Upper lobe of left lung (tissue), 6 donors: ENCODE results near the gene PFN3. TPM values are rescaled to one million over a fixed set of nuclear protein-coding genes. Genes with fewer than 3 reads are reported as not detected.
A peak's percentile ranks its signal among the peaks of the same experiment; 100 is the strongest.

Source experiments
- ATAC-seq, 2 donors: fragments of 200-7000 bp; cut with Tn5 transposase; one replicate each; pipeline ENCODE4 v1.9.1; 2022; ENCODE audit warnings: mild to moderate bottlenecking in 2 of 2, moderate library complexity in 2 of 2; ENCODE audit not compliant: low FRiP score in 2 of 2
- DNase-seq, 2 donors: peaks; one replicate each; pipeline ENCODE4 v3.0.0-alpha.2; 2019 to 2020
- H3K27ac ChIP-seq, 4 donors: fragments of 200-600 bp; sonication (generic); one replicate each; pipeline ENCODE4 v1.5.1; 2016 to 2019
- H3K27me3 ChIP-seq, 4 donors: fragments of 200-600 bp; sonication (generic); one replicate each; pipeline ENCODE4 v1.5.1; 2017 to 2019
- H3K36me3 ChIP-seq, 4 donors: fragments of 200-600 bp; sonication (generic); one replicate each; pipeline ENCODE4 v1.5.1; 2016 to 2019
- H3K4me1 ChIP-seq, 4 donors: fragments of 200-600 bp; sonication (generic); one replicate each; pipeline ENCODE4 v1.5.1; 2018 to 2019
- H3K4me3 ChIP-seq, 4 donors: fragments of 200-600 bp; sonication (generic); one replicate each; pipeline ENCODE4 v1.5.1; 2017 to 2019; ENCODE audit warnings: mild to moderate bottlenecking in 2 of 4, moderate library complexity in 1 of 4
- H3K9me3 ChIP-seq, 4 donors: fragments of 200-600 bp; sonication (generic); one replicate each; pipeline ENCODE4 v1.5.1; 2018 to 2019
- CTCF ChIP-seq, 6 experiments: fragments of 450-650 bp in 4 of 6; fragments of 200-600 bp in 2 of 6; sonication (generic) in 2 of 6; IDR thresholded peaks; one replicate each; pipeline ENCODE4 v1.5.1; 2016 to 2019; ENCODE audit warnings: antibody characterized with exemption in 6 of 6
- EP300 ChIP-seq, 4 donors: sonication (generic); formaldehyde crosslinking; IDR thresholded peaks; one replicate each; pipeline ENCODE4 v1.5.1; 2017; ENCODE audit warnings: antibody characterized with exemption in 4 of 4, control low read depth in 2 of 4
- POLR2A ChIP-seq, 4 donors: fragments of 450-650 bp; IDR thresholded peaks; one replicate each; pipeline ENCODE4 v1.5.1; 2016 to 2017; ENCODE audit warnings: antibody characterized with exemption in 4 of 4, mild to moderate bottlenecking in 2 of 4
- POLR2AphosphoS5 ChIP-seq, 2 donors: sonication (generic); formaldehyde crosslinking; IDR thresholded peaks; one replicate each; pipeline ENCODE4 v1.5.1; 2017; ENCODE audit warnings: antibody characterized with exemption in 2 of 2
- WGBS, 2 donors: methylation state at CpG; one replicate each; pipeline ENCODE4 v1.1.5; 2017 to 2018; 5-methylcytosine and 5-hydroxymethylcytosine counted together
- total RNA-seq, 6 donors: library from RNA; depleted of rRNA in 4 of 6; stranded (reverse); fragments of >200 nt in 4 of 6; gene quantifications; one replicate each; pipeline versions ENCODE4 v1.1.0 to v1.2.1, GENCODE V29; 2016 to 2021
- donor health status: DM: no; HTN: no; CAD: no; lungs with moderate emphysema.
- donor health status: DM: no; HTN: yes; CAD: no; lungs with severe emphysema.

PFN3 gene
- not detected for total RNA-seq

GRCh38 chr5:177399997-177400868 lies at the start of gene PFN3:
Gene PFN3, minus strand, starts transcription at chr5:177400661. Its CDS starts 85 bp downstream, at chr5:177400576.
- Histone ChIP-seq H3K36me3 (no peaks in the 10 kb centered on the region), H3K9me3 (no peaks in the 10 kb centered on the region), H3K4me3 (no peak within 1 kb of the TSS), H3K27me3 (peaks cover 2 to 51% (median 31%) of the 10 kb centered on the region in 4 donors), H3K27ac (no peak within 1 kb of the TSS), H3K4me1 (peaks cover 33 to 44% (median 39%) of the 10 kb centered on the region in 4 donors)
- DNase-seq (peak in 1 of 2 donors; percentile 83), ATAC-seq (no peak)
- TF ChIP-seq POLR2AphosphoS5 (IDR thresholded peaks at IDR 0.05) (no peak), EP300 (IDR thresholded peaks at IDR 0.05) (no peak), CTCF (IDR thresholded peaks at IDR 0.05) (peak in 1 of 6 experiments; percentile 10), POLR2A (IDR thresholded peaks at IDR 0.05) (no peak)
- WGBS, 2 donors, result 26 to 47% methylated on average over 22 to 72 of the region's 92 CpGs

GRCh38 chr5:177449140-177450061 lies 48.9 kb upstream of the PFN3 start:
- H3K9me3 ChIP-seq, result no peaks in the 10 kb centered on the region
- peaks cover 0 to 15% (median 5%) of the 10 kb centered on the region in 4 donors for H3K27me3 ChIP-seq
- H3K4me3 ChIP-seq, result no peak overlapping the region
- TF ChIP-seq POLR2A (IDR thresholded peaks at IDR 0.05) (no peak), EP300 (IDR thresholded peaks at IDR 0.05) (no peak), POLR2AphosphoS5 (IDR thresholded peaks at IDR 0.05) (no peak), CTCF (IDR thresholded peaks at IDR 0.05) (no peak)
- peaks cover 30 to 40% (median 34%) of the 10 kb centered on the region in 4 donors for H3K4me1 ChIP-seq
- no peaks in the 10 kb centered on the region for H3K36me3 ChIP-seq
- no peak overlapping the region for H3K27ac ChIP-seq
- DNase-seq, result no peak
- no peak for ATAC-seq
- 91 to 93% methylated on average over 8 to 17 of the region's 18 CpGs for WGBS, 2 donors

- Histone ChIP-seq H3K4me1 (peaks cover 23 to 31% (median 25%) of the 10 kb centered on the region in 4 donors), H3K27me3 (peaks cover 0 to 15% (median 5%) of the 10 kb centered on the region in 4 donors), H3K9me3 (no peaks in the 10 kb centered on the region), H3K4me3 (no peak overlapping the region), H3K27ac (no peak overlapping the region), H3K36me3 (no peaks in the 10 kb centered on the region)
- ATAC-seq (no peak), DNase-seq (no peak)
- WGBS, 2 donors, result 73% methylated on average over 6 of the region's 6 CpGs
- TF ChIP-seq EP300 (IDR thresholded peaks at IDR 0.05), result no peak
- TF ChIP-seq POLR2AphosphoS5 (IDR thresholded peaks at IDR 0.05), result no peak
- no peak for TF ChIP-seq POLR2A (IDR thresholded peaks at IDR 0.05)
- no peak for TF ChIP-seq CTCF (IDR thresholded peaks at IDR 0.05)
Measured at GRCh38 chr5:177448244-177448950, 47.9 kb upstream of the PFN3 start.

DNA sequence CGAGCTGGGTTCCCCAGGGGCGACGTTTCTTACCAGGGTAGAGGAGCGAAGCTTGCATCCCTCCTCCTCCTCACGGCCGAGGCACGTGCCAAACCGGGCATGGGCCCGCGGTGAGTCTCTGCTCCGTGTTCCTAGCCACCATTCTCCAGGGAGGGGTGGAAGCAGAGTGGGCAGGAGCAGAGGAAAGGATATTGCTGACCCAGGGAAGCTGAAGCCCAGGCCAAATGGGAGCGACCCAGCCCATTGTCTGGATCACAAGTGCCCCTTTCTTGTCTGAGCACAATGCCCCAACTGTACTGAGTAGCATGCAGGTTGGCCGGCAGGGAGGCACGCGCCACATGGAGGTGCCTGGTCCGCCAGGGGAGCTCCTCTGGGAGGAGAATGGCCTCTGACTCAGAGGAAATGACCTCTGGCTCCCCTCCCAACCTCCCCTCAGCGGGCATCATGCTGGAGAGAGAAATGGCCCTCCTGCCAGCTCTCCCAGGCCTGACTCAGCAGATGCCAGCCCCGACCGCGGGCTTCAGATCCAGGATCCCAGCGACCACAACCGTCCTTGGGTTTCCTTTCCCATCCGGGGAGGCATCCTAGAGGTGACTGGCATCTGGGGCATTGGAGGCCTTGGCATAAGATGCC lies 47.3 kb upstream of the PFN3 start:
- TF ChIP-seq EP300 (IDR thresholded peaks at IDR 0.05), result no peak
- TF ChIP-seq CTCF (IDR thresholded peaks at IDR 0.05), result no peak
- no peak for TF ChIP-seq POLR2AphosphoS5 (IDR thresholded peaks at IDR 0.05)
- no peak for TF ChIP-seq POLR2A (IDR thresholded peaks at IDR 0.05)
- ATAC-seq (peak in 1 of 2 donors; percentile 20), DNase-seq (peak; percentile 64 to 81)
- Histone ChIP-seq H3K27ac (no peak overlapping the region), H3K36me3 (peaks cover 0 to under 1% (median 0%) of the 10 kb centered on the region in 4 donors), H3K9me3 (no peaks in the 10 kb centered on the region), H3K4me1 (peaks cover 22 to 31% (median 24%) of the 10 kb centered on the region in 4 donors), H3K4me3 (peak overlapping the region in 3 of 4 donors; percentile 55 to 69 (median 65)), H3K27me3 (peaks cover 0 to 15% (median 5%) of the 10 kb centered on the region in 4 donors)
- WGBS, 2 donors, result 14 to 38% methylated on average over 8 to 19 of the region's 23 CpGs
